ENCODE measurements around the gene ADGRD2. TPM values are rescaled to one million over a fixed set of nuclear protein-coding genes. Genes with fewer than 3 reads are reported as not detected.

The ADGRD2 gene
- total and polyA plus RNA-seq, 9 of the 15 experiments (the other 6 are each of a cell fraction or from before 2014, with no cell fraction given) = not detected

DNA sequence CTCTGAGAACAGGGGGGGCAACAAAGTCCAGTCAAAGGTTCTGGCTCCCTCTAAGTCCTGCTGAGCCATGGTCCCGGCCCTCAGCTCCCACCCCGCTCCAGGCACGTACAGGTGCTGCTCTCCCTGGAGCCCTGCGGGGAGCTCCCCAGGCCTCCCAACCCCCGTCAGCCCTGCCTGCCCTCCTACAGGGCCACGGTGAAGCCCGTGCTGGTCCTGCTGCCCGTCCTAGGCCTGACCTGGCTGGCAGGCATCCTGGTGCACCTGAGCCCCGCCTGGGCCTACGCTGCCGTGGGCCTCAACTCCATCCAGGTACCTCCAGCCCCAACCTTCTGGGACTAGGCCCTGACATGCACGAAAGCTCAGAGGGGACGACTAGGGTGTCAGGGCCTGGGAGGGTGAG is 20.1 kb downstream of the ADGRD2 start:
- Histone ChIP-seq H3K4me1 (replicated peaks in 1 of 2; ENCODE audit: control insufficient read depth in 2 of 2, insufficient read depth in 2 of 2, low read length in 2 of 2) (peaks cover 0 to 26% of the 10 kb centered on the region in 2 experiments; a peak in 3 of 5 replicates), H3K9ac (ENCODE audit: insufficient read depth in 1 of 2, low read depth in 2 of 2, low read length in 2 of 2) (no peak overlapping the region), H3K79me2 (ENCODE audit: control insufficient read depth, insufficient read depth, low read length) (no peaks in the 10 kb centered on the region), H3K27me3 (ENCODE audit: control insufficient read depth in 2 of 2, insufficient read depth in 2 of 2, low read length in 2 of 2) (peaks cover 13 to 49% of the 10 kb centered on the region in 2 experiments; a peak in 4 of 5 replicates), H3K4me2 (ENCODE audit: insufficient read depth, low read length) (no peak overlapping the region), H3K9me3 (replicated peaks; ENCODE audit: control insufficient read depth, insufficient read depth, low read depth, low read length) (no peaks in the 10 kb centered on the region), H3K9me1 (ENCODE audit: control insufficient read depth, insufficient read depth, low read length) (no peaks in the 10 kb centered on the region), H4K20me1 (replicated peaks; ENCODE audit: control insufficient read depth, insufficient read depth, low read length) (peaks cover 5% of the 10 kb centered on the region; the same call in 1 of the 2 replicates), H3K36me3 (ENCODE audit: control insufficient read depth, insufficient read depth, low read length) (no peaks in the 10 kb centered on the region), H3K27ac (ENCODE audit: extremely low read depth, low read depth, low read length) (no peak overlapping the region), H3K4me3 (no peak overlapping the region), H2AFZ (ENCODE audit: low read depth, low read length) (no peak overlapping the region)
- 34% methylated on average over 12 of the region's 13 CpGs for WGBS (ENCODE audit: insufficient coverage, low coverage, missing lambda C conversion rate)
- DNase-seq (ENCODE audit: extremely low read depth in 1 of 4, low spot score in 3 of 4) (no peak), ATAC-seq (no peak), FAIRE-seq (no peak)
- in situ Hi-C loops (cut with MboI) (no loop called here), intact Hi-C loops (cut with micrococcal nuclease) (no loop called here)
- CTCF ChIA-PET (ENCODE audit: low intra/inter-chr PET ratio) = no interaction called here
- BruUV-seq (replicated peaks) = no TSS peak
- POLR2A ChIA-PET = interaction anchor here (0.5 to 0.7 kb wide), 7 partner anchors 15 to 228 kb away, joined by 3 to 4 read pairs (median 3); no protein-coding TSS in a partner anchor
- TF ChIP-seq ZFP1 (CRISPR knock-in tag; IDR thresholded peaks at IDR 0.05) (no peak), MAZ (CRISPR knock-in tag; conservative IDR thresholded peaks at IDR 0.05 in 1 of 2, IDR thresholded peaks at IDR 0.05 in 1 of 2) (no peak), ZNF124 (CRISPR knock-in tag; IDR thresholded peaks at IDR 0.05) (no peak), MCM3 (IDR thresholded peaks at IDR 0.05) (no peak), ZNF253 (CRISPR knock-in tag; conservative IDR thresholded peaks at IDR 0.05) (no peak), SUPT5H (IDR thresholded peaks at IDR 0.05) (no peak), XRCC5 (IDR thresholded peaks at IDR 0.05; ENCODE audit: low read depth, low read length) (no peak), CBX5 (IDR thresholded peaks at IDR 0.05; ENCODE audit: borderline replicate concordance, low read depth) (no peak), MTA3 (IDR thresholded peaks at IDR 0.05; ENCODE audit: borderline replicate concordance) (no peak), ZNF699 (CRISPR knock-in tag; IDR thresholded peaks at IDR 0.05; ENCODE audit: insufficient replicate concordance) (no peak), ATF1 (CRISPR knock-in tag; IDR thresholded peaks at IDR 0.05) (no peak), ATF1 (tag; IDR thresholded peaks at IDR 0.05) (no peak)
- TF ChIP-seq, protein P1, sequence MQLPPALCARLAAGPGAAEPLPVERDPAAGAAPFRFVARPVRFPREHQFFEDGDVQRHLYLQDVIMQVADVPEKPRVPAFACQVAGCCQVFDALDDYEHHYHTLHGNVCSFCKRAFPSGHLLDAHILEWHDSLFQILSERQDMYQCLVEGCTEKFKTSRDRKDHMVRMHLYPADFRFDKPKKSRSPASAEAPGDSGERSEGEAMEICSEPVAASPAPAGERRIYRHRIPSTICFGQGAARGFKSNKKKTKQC (CRISPR knock-in tag; IDR thresholded peaks at IDR 0.05) = no peak
- TF ChIP-seq, protein P2, sequence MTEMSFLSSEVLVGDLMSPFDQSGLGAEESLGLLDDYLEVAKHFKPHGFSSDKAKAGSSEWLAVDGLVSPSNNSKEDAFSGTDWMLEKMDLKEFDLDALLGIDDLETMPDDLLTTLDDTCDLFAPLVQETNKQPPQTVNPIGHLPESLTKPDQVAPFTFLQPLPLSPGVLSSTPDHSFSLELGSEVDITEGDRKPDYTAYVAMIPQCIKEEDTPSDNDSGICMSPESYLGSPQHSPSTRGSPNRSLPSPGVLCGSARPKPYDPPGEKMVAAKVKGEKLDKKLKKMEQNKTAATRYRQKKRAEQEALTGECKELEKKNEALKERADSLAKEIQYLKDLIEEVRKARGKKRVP (CRISPR knock-in tag; IDR thresholded peaks at IDR 0.05) = no peak
- TF ChIP-seq, protein P3, sequence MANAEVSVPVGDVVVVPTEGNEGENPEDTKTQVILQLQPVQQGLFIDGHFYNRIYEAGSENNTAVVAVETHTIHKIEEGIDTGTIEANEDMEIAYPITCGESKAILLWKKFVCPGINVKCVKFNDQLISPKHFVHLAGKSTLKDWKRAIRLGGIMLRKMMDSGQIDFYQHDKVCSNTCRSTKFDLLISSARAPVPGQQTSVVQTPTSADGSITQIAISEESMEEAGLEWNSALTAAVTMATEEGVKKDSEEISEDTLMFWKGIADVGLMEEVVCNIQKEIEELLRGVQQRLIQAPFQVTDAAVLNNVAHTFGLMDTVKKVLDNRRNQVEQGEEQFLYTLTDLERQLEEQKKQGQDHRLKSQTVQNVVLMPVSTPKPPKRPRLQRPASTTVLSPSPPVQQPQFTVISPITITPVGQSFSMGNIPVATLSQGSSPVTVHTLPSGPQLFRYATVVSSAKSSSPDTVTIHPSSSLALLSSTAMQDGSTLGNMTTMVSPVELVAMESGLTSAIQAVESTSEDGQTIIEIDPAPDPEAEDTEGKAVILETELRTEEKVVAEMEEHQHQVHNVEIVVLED (CRISPR knock-in tag; IDR thresholded peaks at IDR 0.05) = no peak
- TF ChIP-seq, protein P4, sequence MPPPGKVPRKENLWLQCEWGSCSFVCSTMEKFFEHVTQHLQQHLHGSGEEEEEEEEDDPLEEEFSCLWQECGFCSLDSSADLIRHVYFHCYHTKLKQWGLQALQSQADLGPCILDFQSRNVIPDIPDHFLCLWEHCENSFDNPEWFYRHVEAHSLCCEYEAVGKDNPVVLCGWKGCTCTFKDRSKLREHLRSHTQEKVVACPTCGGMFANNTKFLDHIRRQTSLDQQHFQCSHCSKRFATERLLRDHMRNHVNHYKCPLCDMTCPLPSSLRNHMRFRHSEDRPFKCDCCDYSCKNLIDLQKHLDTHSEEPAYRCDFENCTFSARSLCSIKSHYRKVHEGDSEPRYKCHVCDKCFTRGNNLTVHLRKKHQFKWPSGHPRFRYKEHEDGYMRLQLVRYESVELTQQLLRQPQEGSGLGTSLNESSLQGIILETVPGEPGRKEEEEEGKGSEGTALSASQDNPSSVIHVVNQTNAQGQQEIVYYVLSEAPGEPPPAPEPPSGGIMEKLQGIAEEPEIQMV (tag; conservative IDR thresholded peaks at IDR 0.05; ENCODE audit: low read depth) = no peak
- TF ChIP-seq, protein P5, sequence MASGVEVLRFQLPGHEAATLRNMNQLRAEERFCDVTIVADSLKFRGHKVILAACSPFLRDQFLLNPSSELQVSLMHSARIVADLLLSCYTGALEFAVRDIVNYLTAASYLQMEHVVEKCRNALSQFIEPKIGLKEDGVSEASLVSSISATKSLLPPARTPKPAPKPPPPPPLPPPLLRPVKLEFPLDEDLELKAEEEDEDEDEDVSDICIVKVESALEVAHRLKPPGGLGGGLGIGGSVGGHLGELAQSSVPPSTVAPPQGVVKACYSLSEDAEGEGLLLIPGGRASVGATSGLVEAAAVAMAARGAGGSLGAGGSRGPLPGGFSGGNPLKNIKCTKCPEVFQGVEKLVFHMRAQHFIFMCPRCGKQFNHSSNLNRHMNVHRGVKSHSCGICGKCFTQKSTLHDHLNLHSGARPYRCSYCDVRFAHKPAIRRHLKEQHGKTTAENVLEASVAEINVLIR (CRISPR knock-in tag; IDR thresholded peaks at IDR 0.05) = no peak

Data from K562 (cell line).